NK-92 (cell line): ENCODE data around the gene CREB3.

Experiments
- DNase-seq: peaks from one replicate; lab custom pipeline; 2025; ENCODE audit not compliant: unreplicated experiment; lab: John Stamatoyannopoulos, UW

The CREB3 gene

DNA sequence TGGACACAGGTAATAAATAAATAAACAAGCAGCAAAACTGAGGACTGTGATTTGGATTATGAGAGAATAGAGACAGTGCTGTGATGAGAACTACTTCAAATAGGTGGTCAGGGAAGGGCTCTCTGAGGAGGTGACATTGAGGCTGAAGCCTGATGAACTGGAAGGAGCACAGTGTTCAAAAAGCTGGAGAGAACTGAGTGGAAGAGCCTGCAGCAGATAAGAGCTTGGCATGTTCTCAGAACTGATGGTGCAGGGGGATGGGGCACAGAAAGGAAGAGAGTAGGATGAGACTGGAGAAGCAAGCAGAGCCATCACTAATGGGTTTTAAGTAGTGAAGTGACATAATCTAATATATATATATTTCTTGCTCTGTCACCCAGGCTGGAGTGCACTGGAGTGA is 31.5 kb upstream of the CREB3 start:
- DNase-seq: no peak

DNA sequence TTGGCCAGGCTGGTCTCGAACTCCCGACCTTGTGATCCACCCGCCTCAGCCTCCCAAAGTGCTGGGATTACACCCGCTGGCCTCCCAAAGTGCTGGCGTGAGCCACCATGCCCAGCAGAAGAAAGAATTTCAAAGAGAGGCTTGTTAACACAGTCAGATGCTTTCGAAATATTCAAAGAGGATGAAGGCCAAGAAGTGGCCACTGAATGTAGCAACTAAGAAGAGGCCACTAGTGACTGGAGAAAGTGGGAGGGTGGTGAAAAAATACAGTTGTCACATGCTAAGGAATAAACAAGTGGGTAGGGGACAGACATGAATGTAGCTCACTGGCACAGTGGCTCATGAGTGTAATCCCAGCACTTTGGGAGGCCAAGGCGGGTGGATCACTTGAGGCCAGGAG is 29.8 kb upstream of the CREB3 start:
- no peak for DNase-seq

DNA sequence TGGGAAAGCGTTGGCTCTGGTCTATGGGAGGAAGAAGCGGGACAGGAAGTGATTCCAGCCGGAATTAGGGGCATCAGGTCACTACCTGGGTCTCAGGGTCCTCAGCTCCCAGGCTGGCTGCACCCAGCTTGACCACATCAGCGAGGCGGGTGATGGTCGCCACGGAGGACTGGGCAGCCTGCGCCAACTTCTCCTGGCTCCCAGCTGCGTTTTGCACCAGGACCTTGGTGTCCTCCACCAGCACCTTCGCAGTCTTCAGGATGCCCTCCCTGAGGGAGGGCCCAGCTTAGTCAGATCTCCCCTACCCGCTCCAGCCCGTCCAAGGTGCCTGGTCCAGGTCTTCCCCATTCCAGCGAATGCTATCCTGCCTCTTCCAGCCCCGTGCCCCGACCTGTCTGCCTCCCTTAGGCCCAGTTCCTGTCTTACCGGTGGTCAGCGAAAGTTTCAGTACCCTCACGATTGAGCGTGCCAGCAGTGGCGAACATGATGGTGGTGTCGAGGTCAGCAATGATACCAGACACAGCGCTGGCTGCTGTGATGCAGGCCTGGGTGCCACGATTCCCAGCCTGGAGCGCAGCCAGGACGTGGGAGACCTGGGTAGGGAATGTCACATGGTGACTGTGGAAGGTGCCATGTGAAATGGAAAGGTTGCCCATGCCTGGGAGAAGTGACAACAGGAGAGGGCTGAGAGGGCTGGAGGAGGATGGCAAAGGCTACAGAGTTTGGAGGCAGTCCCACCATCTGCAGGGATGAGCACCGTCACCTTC is 28.4 kb upstream of the CREB3 start:
- DNase-seq: no peak

DNA sequence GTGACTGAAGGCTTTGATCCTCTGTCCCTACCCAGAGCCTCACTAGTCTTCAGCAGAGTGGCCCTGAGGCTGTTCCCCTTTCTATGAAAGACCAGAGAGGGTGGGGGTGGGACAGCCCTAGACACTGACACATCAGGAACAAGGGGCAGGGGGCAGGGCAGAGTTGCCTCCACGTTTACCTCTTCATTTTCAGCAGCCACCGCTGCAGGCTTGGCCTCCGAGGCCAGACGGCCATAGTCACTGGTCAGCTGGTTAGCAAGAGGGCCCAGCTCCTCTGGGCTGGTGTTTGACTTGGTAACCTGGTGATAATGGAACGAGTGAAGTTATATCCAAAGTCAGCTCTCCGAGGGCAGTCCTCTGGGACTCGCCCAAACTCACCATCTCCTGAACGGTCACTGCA is 27.1 kb upstream of the CREB3 start:
- DNase-seq: no peak

DNA sequence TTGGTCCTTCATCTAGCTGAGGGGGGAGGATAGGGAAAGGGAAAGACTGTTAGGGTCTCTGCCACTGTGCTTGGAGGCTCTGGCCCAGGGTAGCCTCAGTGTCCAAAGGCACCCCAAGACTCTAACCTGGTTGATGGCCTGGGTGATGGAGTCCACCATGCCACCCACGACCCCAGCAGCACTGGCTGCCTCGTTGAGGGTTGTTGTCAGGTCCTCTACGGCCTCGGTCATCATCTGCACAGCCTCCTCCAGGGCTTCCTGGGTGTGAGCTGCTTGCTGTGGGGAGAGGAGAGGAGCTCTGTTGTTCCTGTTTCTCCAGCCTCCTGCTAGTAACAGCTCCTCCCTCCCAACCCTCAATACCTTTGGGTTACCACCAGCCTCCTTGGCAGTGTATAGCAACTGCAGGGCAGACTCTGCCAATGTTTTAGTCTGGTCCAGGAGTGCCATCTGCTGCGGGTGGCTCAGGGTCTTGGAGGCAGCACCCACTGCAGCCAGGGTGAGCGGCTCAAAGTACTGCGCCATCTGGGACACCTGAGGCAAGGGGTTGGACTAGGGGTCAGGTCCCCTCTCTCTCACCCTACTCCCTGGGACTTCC is 26.5 kb upstream of the CREB3 start:
- DNase-seq: no peak

DNA sequence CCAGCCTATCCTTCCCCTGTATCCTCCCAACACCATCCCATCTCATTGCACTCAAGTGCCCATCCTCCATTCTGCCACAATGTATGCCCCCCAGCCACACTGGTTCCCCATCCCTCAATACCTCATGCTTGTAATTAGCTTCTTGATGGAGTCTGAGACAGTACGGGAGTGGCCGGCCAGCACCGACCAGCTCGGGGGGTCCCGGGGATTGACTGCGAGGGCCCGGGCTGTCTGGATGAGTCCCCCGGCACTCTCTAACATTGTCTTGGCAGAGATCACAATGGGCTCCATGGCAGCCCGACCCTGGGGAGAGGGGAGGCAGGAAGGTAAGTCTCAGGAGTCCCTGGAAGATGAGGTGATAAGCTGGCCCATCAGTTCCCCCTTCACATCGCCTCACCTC is 25.5 kb upstream of the CREB3 start:
- DNase-seq: no peak

DNA sequence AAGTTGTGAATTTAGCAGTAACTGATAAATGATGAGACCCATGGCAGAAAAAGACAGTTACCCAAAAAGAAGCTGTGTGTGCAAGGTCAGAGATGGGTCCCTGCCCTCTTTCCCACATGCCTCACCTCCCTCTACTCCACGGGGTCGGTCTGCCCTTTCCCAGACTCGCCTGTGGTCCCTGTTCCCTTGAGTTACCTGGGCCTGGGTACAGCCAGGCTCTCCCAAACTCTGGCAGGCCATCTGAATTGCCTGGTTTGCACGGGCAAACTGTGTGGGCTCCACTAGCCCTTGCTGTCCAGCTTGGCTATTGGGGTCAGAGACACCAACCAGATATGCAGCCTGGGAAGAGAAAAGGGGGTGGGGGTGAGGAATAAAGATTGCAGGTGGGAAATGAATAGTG is 24.3 kb upstream of the CREB3 start:
- DNase-seq: no peak

DNA sequence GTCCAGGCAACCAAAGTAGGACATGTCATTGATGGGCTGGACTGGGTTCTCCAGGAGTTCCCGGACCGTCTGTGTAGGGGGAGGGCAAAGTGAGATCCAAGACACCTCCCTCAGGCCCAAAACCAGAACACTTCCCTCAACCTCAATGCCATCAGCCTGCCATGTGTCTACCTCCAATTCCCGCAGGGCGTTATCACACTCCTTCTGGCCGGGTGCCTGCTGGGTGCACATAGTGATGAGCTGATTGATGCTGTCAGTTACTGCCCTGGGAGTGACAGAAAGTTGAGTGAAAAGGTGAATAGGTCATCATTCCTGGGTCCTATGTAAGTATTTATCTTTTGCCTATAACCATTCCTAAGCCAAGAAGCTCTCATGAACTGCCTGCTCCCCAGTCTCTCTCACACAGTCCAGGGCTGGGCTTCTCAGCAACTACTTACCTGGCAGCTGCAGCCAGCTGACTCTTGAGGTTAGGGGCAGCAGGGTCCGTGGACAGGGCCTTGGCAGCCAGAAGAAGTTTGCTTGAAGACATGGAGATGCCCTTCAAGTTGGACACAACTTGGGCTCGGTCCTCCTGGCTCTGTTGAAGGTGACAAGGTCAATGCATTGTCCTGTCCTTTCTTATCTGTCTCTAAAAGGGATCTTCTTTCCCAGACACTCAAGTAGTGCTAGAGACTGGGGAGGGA is 21.5 kb upstream of the CREB3 start:
- DNase-seq: no peak

DNA sequence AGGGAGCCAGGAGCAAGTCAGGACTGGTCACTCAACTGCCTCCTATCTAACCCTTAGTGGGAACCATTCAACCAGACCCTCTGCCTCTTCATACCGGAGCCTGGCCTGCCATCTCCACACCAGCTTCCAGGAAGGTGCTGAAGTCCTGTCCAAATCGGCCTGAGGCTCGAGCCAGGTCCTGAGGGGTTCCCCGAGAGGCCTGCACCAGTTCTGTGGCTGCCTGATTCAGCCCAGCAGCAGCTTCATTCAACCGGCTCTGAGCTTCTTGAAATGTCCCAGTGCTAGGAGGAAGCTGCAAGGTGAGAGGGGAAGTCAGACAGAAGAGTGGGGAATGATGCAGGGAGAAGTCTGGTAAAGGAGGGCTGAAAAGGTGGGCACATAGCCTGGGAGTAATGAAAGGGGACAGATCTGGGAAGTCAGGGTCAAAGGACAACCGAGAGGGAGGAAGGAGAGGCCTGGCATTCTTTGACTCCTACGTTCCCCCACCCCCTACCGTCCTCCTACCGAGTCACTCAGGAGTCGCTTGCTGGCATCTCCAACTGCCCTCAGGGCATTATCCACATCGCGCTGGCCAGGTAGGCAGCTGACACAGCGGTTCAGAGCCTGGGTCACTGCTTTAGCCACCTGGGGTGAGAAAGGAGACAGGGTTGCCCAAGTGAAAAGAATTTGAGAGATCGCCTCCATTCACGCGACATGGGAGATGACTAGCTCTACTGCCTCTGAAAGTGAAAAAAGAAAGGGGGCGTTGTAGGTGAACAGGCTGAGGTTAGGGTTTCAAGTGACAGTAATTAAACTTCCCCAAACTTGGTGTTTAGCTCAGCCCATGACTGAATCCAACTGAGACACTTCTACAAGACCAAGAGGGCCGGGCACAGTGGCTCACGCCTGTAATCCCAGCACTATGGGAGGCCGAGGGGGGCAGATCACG is 20.7 kb upstream of the CREB3 start:
- no peak for DNase-seq

DNA sequence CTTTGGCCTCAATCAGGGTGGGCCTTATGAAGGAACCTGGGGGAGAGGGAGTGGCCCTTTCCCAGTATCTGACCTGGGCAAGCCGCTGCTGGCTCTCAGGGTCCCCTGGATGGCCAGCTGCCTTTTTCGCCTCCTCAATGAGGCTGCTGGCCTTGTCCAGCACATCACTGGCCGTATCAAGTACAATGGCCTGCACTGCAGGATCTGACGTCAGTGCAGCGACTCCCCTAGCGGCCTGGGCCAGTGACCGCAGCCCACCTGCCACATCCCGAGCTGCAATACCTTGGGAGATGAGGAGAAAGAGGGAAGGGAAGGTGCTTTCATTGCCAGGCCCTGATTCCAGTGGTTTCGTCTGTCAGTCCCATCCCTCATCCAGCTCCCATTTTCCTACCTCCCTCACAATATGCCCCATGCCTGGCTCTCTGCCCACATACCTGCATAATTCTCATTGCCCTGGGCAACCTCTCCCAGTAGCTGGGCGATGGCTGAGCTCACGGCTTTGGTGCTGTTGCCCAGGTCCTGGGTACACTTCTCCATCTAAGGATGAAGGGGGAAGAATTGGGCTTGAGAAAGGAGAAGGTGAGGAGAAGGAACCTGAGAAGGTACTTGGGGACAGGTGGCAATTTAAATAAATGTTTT is 19.6 kb upstream of the CREB3 start:
- DNase-seq: no peak

DNA sequence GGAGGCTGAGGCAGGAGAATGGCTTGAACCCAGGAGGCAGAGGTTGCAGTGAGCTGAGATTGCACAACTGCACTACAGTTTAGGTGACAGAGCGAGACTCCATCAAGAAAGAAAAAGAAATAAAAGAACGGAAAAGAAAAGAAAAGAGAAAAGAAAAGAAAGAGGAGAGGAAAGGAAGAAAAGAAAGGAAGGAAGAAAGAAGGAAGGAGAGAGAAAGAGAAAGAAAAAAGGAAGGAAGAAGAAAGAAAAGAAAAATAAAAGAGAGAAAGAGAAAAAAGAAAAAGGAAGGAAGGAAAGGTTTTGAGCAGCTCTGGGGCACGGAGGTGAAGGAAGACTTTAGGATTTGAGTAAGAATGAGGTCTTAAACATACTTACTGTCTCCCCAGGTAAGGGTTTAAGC is 18.9 kb upstream of the CREB3 start:
- no peak for DNase-seq

DNA sequence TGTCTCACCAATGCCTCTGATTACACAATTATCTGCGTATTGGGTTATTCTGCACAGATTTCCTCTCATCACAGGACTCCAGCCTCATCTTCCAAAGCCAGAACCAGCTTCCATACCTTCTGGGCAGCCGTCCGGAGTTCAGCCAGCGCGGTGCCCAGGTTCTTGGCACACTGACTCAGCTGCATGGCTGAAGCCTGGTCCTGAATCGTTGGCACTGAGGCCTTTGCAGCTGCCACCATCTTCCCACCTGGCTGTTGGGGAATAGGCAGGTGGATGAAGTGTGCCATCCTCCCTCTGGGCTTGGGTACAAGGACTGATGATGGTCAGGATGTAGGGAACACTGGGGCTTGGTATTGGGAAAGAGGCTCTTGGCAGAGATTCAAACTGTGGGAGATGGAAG is 18.3 kb upstream of the CREB3 start:
- no peak for DNase-seq

DNA sequence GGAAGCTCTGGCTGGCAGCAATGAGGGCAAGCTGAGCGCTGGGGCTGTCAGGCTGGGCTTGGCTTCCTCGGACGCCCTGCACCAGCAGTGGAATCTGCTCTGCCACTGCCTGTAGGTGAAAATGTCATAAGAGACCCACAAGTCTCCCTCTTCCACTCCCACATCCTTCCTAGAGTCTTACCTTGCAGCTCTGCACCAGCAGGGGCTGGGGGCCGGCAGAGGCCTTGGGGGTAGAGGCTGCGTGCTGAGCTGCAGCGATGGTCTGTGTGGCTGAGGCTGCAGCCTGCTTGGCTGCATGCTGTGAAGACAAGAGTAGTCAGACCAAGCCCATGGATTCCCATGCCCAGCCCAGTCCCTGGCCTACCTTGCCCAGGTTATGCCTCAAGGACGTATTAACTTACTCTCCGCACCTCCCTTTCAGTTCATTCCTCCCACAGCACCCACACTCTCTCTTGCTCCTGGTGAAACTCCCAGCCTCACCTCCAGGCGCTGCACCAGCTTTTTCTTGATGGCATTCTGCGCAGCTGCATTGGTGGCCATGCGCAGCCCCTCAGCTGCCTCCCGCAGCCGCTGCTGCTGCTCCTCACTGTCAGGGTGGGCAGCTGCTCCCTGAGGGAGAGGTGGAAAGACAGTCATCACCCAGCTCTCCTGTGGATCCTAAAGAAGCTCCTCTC is 17.8 kb upstream of the CREB3 start:
- DNase-seq: no peak

DNA sequence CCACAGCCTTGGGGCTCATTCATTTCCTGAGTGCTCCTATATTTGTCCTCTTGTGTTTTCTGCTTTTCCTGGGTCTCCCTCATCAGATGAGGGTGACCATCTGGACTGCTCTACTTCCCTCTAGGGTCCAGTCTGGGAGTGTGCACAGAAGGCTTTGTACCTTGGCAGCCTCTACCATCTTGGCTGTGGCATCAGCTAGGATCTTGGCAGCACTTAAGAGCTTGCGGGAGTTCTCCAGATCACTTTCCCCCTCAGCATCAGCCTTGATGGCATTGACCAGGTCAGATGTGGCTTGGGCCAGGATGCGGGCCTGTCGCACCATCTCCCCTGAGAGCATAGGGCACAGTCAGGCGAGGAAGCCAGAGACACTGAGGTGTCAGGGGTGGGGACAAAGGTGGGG is 16.2 kb upstream of the CREB3 start:
- DNase-seq: no peak

DNA sequence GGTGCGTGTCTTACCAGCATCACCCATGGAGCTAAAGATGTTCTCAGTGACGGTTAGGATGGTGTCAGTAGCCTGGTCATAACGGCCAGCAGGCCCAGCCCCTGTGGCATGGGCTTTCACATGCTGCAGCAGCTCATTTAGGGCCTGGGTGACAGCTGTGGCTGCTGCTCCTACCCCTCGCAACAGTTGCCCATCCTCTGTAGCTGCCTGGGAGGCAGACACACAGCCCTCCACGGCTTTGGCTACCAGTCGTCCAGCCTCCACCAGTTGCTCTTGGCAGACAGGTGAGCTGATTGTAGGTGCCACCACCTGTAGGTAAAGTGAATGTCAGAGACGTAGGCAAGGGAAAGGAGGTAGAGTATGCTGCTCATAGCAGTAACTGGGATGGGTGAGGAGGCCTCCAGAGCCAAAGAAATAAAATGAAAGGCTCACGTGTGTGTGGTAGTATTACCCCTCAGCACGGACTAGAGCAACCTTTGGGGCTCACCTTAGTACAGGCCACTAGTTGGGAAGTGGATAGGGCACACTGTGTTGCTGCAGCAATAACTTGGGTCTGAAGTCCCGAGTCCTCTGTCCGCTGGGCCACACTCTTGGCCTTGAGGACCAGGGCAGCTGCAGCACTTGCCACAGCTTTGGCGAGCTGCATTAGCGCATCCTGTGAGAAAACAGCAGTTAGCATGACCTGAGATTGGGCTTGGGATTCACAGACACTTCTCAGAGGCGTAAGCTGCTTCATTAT is 15.2 kb upstream of the CREB3 start:
- DNase-seq: no peak

DNA sequence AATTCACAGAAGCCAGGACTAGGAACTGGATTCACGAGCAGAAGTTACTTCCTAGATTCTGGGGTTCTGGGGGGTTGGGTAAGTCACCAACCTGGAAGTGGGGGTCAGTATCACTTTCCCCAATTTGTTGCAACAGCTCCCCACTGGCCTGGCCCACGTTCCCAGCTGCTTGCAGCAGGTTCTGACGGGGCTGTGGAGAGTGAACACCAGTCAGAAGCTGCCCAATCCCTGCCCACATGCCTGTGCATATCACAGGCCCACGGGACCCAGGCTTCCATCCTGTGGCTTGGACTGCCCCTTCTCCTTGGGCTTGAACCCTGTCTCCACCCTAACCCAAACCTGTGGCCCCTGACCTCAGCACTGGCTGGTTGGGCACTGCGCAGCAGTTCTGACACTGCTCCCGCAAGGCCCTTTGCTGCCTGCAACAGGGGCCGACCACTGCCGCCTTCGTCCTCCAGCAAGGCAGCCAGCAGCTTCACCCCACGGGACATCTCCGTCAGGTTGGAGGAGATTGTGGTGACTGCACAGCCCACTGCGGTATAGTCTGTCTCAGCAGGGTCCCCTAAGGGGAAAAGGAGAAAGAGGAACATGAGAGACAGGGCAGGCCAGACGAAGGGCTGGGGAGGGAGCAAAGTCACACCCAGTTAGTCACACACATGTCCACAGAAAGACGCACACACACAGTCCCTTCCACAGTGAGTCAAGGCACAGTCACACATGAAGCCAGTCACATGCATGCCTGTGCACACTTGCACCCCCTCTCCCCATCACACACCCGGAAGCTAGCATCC is 13.6 kb upstream of the CREB3 start:
- DNase-seq: no peak

DNA sequence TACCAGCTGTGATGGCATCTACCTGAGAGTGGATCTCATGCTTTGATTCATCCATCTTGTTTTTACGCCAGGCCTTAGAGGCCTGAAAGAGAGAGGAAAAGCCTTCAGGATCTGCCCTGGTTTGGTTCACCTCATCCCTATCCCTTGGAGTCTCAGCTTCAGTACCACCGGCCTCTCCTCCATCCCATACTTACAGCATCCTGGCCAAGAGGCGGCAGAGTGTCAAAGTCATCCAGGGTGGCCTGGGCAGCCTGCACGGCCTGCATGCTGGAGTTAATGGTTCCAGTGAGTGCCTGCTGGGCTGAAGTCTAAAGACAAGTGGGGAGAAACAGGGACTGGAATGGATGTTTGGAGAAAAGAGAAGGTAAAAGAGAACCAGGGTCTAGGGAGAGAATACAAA is 12.9 kb upstream of the CREB3 start:
- DNase-seq: no peak

DNA sequence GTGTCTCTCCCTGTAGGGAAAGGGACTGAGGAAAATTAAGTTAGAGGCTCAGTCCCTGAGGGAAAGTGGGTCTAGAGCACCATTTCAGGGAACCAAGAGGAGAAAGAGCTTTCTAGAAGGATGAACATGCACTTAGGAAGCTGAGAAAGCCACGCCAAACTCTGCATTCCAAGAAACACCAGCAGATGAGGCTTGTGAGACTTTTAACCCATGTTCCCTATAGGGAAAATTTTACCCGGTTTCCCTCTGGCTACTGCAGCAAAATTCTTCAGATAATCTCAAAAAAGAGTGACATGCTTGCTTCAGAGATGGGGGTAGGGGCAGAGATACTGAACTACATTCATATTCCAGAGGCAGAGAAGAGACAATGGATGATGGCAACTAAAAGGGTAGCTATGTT is 9.0 kb upstream of the CREB3 start:
- no peak for DNase-seq

DNA sequence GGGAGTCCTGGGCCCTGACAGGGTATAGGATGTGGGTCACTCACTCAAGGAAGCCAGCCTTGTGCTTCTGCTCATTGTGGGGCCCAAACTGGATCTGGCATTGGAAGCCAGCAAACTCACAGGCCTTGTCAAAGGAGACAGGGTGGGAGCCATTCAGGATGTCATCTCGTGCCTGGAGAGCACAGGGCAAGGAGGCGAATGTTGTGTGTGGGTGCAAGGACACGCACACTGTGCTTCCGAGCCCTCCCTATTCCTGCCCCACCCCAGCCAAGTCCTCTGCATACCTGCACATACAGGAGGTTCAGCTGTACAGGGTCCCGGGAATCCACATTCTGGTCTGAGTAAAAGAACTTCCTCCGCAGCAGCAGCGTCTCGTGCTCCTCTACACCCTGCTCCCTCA is 8.6 kb upstream of the CREB3 start:
- no peak for DNase-seq
